ENCODE measurements around the gene ING1.
"Not testable (repeated sequence)": the region's sequence is repeated elsewhere in the genome, so short reads cannot be mapped to it uniquely, and the experiment has no call there.

Gene ING1

GRCh38 chr13:110696776-110697175 lies 16.7 kb upstream of the ING1 start:
- no peak for DNase-seq

DNA sequence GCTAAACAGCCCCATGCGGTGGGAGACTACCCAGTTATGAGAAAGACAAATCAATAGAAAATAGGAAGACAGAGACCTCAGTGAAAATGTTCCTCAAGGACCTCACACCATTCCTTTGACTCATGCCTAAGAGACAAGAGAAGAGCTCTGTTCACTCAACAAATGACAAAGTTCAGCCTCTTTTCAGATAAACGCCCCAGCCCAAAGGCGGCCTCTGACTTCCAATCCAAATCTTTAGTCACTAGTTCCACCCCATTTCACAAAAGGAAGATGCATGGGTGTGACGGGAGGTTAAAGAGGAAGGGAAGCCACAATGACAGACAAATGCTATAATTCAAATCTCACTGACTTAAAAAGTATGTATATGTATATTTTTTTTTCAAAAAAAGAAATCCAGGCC lies 15.7 kb upstream of the ING1 start:
- DNase-seq, result no peak

- DNase-seq, result no peak
These were observed 14.8 kb upstream of the ING1 start for GRCh38 chr13:110698689-110699088.

DNA sequence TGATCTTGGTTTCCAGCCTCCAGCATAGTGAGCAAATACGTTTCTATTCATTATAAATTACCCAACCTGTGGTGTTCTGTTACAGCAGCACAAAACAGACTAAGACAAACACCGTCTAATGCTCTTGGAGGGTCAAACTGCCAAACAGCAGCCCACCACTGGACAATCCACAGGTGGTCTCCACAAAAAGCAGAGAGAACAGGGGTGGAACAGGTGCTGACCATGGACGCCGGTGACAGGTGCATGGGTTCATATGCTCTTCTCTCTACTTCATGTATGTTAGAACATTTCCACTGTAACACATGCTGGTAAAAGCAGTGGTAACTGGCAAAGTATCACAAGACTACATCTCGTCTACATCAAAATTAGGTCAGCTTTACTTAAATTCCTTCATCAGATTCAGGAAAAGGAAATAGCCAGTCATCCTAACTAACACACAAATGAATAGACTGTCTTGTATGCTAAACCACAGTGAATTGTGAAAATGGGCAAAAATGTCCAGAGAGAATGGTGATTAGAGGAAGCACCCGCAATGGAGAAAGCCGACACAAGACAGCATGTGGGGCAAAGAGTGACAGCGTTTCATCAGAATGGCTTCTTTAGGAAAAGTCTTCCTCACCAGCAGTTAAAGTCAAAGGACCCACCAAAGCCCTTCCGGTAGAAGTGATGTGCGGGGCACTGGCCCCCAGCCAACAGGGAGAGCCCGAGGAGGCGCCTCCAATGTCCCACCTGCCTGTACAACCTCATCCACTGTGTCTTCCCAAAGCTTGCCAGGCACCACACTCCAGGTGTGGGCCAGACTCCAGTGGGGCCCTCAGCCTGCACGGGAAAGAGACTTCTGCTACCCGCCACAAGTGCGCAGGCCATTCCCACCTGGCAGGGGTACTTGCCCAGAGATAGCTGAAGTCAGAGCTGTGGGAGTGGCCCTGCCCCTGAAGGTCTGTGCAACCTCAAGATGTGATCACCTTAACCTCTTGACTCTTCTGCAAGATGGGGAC lies 14.1 kb upstream of the ING1 start:
- no peak for DNase-seq

- DNase-seq, result no peak
These were observed 13.3 kb upstream of the ING1 start for GRCh38 chr13:110700186-110700585.

GRCh38 chr13:110700641-110701040 lies 12.9 kb upstream of the ING1 start:
- no peak for DNase-seq

DNA sequence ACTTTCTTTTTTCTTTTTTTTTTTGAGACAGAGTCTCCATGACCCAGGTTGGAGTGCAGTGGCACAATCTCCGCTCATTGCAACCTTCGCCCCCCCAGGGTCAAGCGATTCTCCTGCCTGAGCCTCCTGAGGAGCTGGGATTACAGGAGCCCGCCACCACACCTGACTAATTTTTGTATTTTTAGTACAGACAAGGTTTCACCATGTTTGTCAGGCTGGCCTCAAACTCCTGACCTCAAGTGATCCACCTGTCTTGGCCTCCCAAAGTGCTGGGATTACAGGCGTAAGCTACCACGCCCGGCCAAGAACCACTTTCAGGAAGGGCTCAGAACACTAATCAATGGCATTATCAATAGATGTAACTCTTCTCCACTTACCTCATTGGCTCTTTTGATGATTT lies 12.4 kb upstream of the ING1 start:
- DNase-seq, result not testable (repeated sequence)

DNA sequence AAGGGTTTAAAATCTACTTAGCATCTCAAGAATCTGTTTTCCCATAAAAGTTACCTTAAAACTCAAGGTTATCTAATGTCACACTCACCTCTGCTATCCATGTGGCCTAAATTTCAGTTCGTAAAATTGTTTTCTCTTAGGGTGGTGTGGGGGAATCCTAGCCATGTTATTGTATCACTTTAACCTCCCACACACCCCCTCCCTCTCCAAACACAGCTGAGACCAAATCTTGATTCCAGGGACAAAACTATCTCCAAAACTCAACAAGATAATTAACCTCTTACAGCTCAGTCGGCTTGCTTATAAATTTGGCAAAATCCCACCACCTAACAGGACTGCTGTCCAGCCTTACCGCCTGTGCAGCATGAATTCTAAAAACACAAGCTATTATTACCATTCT lies 11.4 kb upstream of the ING1 start:
- DNase-seq, result no peak

GRCh38 chr13:110702591-110703526 lies 10.6 kb upstream of the ING1 start:
- no peak for DNase-seq

DNA sequence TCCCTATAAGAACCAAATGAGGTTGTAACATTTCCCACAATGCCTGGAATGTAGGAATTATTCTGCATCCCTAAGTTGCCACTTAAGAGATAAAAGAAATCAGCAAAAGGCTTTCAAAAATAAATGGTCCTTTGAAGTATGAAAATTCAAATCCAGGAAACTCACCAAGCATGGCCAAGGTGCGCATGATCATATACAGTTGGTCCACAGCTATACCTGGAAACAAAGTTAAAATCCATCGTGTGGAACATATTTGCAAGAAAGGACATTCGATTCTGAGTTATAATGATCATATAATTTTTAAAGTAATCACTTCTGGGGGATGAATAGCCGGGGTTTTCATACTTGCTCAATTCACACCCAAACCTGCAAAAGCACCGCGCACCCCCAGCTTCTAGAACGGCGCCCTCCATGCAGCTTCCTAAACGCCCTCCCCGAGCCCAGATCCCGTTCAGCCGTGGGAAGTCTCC lies 8.1 kb upstream of the ING1 start:
- no peak for DNase-seq

DNA sequence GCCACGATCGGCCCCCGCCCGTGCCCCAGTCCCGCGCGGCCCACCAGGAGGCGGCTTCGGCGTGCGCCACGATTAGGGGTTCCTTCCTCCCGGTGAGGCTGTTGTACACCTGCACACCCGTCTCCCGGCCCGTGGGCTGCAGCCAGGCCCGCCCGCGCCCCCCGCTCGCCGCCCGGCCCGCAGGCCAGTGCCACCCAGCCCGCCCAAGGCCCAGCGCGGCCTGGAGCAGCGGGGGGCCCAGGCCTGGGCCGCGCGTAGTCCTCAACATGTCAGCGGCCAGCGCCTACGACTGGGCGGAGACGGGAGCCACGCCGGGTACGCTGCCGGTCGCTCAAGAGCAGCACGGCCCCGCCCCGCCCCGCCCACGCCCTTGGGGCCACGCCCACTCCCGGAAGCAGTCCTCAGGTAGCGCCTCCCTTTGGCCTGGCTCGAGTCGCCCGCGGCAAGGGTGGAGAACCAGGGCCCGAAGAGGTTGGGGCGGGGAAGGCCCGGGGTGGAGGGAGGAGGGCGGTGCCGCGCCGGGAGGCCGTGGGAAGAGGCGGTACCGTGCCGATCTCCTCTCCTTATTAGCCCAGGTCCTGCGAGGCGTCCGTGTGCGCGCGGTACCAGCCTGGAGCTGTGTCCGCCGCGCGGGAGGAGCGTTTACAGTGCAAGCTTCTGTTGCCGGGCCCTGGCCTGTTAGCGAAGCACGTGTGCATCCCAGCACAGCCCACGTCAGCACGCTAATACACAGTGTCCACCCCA lies 7.5 kb upstream of the ING1 start, which contains the start of gene CARS2:
Gene CARS2, minus strand, starts transcription at position 291 of the 744 bp plus-strand sequence. Its CDS starts 23 bp downstream, at position 268.
- peak; percentile 92 for DNase-seq

DNA sequence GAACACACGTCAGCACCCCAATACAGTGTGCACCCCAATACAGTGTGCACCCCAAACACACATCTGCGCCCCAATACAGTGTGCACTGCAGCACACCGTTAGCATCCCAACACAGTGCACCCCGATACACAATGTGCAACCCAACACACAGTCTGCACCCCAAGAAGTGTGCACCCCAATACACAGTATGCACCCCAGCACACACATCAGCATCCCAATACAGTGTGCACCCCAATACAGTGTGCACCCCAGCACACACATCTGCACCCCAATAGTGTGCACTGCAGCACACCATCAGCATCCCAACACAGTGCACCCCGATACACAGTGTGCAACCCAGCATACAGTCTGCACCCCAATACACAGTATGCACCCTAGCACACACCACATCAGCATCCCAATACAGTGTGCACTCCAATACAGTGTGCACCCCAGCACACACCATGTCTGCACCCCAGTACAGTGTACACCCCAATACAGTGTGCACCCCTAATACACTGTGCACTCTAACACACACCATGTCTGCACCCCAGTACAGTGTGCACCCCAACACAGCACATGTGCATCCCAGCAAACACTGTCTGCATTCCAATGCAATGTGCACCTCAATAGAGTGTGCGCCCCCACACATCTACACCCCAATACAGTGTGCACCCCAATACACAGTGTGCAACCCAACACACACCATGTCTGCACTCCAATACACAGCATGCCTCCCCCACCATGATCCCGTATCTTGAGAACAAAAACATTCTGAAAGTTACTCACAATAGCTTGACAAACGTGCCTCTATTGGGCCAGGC lies 6.7 kb upstream of the ING1 start:
- no peak for DNase-seq

DNA sequence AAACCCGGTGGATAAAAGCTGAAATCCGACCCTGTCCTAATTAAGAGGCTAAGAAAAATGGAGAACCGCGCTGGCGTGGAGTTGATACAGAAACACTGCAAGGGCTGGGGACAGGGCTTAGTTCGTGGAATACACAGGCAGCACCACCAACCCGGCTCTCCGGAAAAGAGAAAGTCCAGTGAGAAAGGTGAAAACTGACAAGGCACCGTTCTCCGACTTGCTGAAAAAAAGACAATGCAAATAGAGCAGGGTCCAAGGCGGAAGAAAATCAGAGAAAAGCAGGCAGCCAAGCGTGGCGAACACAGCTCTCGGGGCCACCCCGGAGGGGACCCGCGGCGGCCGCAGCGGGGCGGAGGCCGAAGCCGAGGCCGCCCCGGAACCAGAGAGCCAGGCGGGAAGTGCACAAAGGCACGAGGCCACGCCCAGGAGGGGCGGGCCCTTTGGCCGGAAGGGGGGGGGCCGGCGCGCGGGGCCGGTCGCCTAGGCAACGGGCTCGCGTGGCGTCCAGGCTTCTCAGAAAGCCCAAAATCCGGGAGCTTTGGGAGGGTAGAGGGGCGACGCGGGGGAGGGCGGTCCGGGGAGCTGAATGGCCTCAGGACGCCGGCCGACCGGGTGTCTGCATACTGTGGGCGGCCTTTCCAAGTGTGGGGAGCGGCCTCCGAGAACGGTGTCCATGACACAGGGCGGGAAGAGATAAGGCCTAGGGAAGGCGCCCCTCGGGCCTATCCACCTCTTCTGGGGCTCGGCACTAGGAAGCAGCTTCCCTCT lies 1.2 kb upstream of the ING1 start:
- DNase-seq, result peak; percentile 84

DNA sequence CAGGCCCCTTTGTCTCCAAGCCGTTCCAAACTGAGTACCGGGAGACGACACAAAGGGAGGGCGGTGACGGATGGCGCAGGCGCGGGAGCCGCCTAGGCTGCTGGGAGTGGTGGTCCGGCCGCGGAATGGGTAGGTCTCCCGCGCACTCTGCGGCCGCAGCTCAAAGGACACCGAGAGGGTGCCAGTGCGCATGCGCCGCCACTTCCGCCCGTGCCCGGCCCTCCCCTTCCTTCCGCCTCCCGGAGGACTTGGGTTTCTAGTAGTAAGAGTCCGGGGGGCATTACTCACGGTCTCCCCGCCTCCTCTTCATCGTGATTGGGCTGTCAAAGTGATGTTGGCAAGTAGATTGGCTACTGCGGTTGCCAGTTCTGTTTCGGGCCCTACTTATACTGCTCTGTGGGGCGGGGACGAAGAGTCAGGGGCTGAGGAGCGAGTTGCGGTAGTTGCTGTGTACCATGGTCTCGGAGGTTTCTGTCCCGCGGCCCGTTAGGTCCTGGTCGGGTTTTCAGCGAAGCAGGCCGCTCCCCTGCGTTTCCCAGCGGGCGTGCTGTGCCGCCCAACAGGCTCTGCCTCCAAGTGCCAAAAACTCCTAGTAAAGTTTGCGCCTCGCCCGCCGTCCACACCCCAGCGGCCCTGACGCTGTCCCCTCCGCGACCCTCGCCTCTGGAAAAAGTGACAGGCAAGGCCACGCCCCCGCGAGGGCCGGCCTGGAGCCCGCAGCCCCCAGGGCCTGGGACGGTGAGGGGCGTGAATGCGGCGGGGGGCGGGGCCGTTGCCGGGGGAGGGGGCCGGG lies 455 bp upstream of the ING1 start:
- peak; percentile 98 for DNase-seq

DNA sequence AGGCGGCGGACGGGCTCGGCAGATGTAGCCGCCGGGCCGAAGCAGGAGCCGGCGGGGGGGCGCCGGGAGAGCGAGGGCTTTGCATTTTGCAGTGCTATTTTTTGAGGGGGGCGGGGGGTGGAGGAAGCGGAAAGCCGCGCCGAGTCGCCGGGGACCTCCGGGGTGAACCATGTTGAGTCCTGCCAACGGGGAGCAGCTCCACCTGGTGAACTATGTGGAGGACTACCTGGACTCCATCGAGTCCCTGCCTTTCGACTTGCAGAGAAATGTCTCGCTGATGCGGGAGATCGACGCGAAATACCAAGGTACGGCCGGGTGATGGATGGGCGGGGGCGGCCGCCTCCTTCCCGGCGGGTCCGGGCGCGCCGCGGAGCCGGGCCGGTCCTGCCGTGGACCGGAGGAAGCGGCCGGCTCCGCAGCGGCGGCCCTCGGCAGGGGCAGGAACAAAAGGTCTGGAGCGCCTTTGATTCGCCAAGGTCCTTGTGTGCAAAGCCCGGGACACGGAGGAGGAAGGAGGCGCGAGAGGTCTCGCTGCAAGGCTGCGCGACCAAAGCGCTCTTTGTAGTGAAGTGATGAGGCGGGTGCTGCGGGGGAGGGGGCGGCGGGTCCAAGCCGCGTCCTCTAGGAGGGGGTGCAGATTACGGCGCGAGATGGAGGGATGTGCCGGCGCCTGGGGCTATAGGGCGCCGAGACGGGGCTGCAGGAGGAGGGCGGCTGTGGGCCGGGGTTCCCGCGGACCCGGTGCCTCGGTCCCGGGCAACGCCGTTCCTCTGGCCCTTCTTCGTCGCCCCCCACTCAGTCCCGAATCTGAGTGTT lies 689 bp downstream of the ING1 start:
- peak; percentile 70 for DNase-seq

- DNase-seq, result peak; percentile 46
These were observed 1.4 kb downstream of the ING1 start for GRCh38 chr13:110714797-110715394.

DNA sequence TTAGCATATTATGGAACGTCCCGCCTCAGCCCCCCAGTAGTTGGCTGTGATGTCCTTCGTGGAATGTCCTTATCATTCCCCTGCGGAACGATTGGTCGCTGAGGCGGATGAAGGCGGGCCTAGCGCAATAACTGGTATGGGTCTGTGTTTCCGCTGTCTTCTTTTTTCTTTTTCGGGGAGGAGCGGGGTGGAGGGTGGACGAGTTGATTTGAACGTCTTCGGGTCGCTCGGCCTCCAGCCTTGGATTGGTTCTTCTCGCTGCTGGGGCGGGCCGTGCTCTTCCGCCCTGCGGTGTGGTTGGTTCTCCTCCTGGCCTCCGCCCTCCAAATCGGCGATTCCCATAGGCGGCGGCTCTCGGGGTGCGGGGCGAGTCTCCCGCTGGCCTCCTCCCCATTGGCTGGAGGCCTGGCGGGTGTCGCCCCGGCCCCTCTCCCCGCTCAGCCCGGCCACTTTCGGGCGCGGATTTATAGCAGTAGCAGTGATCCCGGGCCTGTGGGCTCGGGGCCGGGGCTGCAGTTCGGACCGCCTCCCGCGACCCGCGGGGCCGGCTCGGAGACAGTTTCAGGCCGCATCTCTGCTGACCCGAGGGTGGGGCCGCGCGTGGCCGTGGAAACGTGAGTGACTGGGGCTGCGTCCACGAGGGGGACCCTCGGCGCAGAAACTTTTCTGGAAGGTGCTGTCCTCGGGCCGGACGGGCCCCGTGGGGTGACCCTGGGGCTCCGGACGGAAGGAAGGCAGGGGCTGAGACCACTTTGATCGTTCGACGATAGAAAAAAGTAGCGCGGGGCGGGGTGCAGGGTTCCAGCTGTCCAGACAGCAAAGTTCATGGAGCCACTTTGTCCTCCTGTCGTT lies 2.1 kb downstream of the ING1 start:
- DNase-seq, result peak; percentile 94

DNA sequence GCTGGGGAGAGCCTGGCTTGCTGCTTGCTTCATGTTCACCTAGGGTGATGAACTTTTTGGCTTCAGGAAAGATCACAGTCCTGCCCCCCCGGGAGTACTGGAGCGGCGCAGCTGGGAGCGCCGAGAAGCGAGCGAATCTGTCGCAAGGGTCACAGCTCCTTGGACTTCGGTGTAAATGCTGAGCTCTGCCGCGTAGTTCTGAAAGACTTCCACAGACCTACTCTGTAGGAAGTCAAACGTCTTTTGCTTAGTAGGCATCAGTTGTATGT lies 2.7 kb downstream of the ING1 start:
- no peak for DNase-seq

Measured in stimulated activated CD4-positive, alpha-beta T cell treated with anti-CD3 and anti-CD28 coated beads, Interleukin-4, amount 100 ng/mL, for 1 hour (primary cell).